IPS DF 6.9 (cell line): ENCODE measurements around the gene ZNF48.

ENCODE experiments used
- DNase-seq: peaks from one replicate; pipeline ENCODE4 v3.0.0-alpha.2; 2013; ENCODE audit warnings: low read depth, low spot score
- H3K27ac ChIP-seq: one replicate; pipeline ENCODE4 v1.5.1; 2013; ENCODE audit warnings: low read length, control low read depth
- H3K27me3 ChIP-seq: 2 replicates; pipeline ENCODE4 v1.6.1; 2013; ENCODE audit warnings: mild to moderate bottlenecking, low read length; ENCODE audit not compliant: control insufficient read depth, insufficient read depth
- H3K36me3 ChIP-seq: 2 replicates; pipeline ENCODE4 v1.6.1; 2013; ENCODE audit warnings: low read length; ENCODE audit not compliant: control insufficient read depth, insufficient read depth
- H3K4me1 ChIP-seq: 2 replicates; pipeline ENCODE4 v1.6.1; 2013; ENCODE audit warnings: low read length; ENCODE audit not compliant: control insufficient read depth, insufficient read depth
- H3K4me3 ChIP-seq: 2 replicates; pipeline ENCODE4 v1.5.1; 2013; ENCODE audit warnings: mild to moderate bottlenecking, low read length
- H3K9me3 ChIP-seq: 2 replicates; pipeline ENCODE4 v1.6.1; 2013; ENCODE audit warnings: low read length, inconsistent platforms; ENCODE audit not compliant: control insufficient read depth, insufficient read depth
- WGBS: extraction: QIAGEN DNeasy Blood & Tissue Kit; methylation state at CpG from one replicate; pipeline ENCODE4 v1.1.7; 2013; ENCODE audit warnings: mixed read lengths, missing lambda C conversion rate; ENCODE audit not compliant: insufficient read length, insufficient coverage; 5-methylcytosine and 5-hydroxymethylcytosine counted together

ZNF48 gene

DNA sequence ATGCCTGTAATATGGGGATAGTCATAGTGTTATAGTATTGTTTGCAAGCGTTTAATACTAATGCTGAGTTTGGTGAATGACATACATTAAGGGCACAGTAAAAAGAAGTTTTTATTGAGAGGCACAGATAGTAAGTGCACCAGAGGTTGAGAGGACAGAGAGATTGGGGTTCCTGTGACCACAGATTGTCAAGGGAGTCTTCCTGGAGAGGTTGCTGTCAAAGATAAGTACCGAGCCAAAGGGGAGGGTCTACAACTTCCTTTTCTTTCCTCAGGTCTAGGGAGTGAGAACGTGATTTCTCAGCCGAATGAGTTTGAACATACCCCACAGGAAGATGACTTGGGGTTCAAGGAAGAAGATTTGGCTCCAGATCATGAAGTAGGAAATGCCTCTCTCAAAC, 1.8 kb downstream of the ZNF48 start:
- no peak for DNase-seq
- Histone ChIP-seq H3K36me3 (peaks cover 17% of the 10 kb centered on the region), H3K27ac (no peak overlapping the region), H3K27me3 (no peaks in the 10 kb centered on the region), H3K9me3 (no peaks in the 10 kb centered on the region), H3K4me1 (no peaks in the 10 kb centered on the region), H3K4me3 (no peak overlapping the region)
- WGBS, result no CpG with 5 or more reads among the region's 4 CpGs

DNA sequence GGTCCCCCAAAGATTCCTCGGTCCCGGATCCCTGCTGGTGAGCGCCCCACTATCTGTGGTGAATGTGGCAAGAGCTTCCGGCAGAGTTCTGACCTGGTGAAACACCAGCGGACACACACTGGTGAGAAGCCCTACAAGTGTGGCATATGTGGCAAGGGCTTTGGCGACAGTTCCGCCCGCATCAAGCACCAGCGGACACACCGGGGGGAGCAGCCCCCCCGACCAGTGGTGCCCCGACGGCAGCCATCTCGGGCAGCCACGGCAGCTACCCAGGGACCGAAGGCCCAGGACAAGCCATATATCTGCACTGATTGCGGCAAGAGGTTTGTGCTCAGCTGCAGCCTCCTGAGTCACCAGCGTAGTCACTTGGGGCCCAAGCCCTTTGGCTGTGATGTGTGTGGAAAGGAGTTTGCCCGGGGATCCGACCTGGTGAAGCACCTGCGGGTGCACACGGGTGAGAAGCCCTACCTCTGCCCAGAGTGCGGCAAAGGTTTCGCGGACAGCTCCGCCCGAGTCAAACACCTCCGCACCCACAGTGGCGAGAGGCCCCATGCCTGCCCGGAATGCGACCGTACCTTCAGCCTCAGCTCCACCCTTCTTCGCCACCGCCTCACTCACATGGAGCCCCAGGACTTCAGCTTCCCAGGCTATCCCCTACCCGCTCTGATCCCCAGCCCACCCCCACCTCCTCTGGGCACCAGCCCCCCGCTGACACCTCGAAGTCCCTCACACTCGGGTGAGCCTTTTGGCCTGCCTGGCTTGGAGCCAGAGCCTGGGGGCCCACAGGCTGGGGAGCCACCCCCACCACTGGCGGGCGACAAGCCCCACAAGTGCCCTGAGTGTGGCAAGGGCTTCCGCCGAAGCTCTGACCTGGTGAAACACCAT, 2.8 kb downstream of the ZNF48 start:
- Histone ChIP-seq H3K27me3 (no peaks in the 10 kb centered on the region), H3K4me3 (no peak overlapping the region), H3K27ac (no peak overlapping the region), H3K9me3 (no peaks in the 10 kb centered on the region), H3K4me1 (no peaks in the 10 kb centered on the region), H3K36me3 (peaks cover 17% of the 10 kb centered on the region)
- DNase-seq, result no peak
- WGBS, result no CpG with 5 or more reads among the region's 42 CpGs

DNA sequence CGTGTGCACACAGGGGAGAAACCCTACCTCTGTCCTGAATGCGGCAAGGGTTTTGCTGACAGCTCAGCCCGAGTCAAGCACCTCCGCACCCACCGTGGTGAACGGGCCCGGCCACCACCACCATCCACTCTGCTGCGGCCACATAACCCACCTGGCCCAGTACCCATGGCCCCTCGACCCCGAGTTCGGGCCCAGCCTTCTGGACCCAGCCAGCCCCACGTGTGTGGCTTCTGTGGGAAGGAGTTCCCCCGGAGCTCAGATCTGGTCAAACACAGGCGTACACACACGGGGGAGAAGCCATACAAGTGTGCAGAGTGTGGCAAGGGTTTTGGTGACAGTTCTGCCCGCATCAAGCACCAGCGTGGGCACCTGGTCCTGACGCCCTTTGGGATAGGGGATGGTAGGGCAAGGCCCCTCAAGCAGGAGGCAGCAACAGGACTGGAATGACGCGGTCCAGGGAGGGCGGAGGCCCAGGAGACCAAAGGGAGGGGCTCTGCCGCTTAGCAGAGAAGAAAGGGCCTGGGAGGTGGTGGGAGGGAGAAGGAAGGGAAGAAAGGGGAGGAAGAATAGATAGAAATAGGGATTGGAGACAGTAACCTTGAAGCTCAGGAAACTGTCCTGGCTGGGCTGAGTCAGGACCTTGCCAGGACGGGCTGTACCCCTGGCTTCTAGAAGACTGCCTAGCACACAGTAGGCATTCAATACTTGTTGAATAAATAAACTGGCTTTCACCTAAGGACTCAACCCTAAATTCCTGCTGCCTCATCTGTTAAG, 3.6 kb downstream of the ZNF48 start:
- Histone ChIP-seq H3K4me3 (no peak overlapping the region), H3K27ac (no peak overlapping the region), H3K27me3 (no peaks in the 10 kb centered on the region), H3K36me3 (peaks cover 17% of the 10 kb centered on the region), H3K9me3 (no peaks in the 10 kb centered on the region), H3K4me1 (no peaks in the 10 kb centered on the region)
- WGBS, result no CpG with 5 or more reads among the region's 23 CpGs
- DNase-seq, result no peak

DNA sequence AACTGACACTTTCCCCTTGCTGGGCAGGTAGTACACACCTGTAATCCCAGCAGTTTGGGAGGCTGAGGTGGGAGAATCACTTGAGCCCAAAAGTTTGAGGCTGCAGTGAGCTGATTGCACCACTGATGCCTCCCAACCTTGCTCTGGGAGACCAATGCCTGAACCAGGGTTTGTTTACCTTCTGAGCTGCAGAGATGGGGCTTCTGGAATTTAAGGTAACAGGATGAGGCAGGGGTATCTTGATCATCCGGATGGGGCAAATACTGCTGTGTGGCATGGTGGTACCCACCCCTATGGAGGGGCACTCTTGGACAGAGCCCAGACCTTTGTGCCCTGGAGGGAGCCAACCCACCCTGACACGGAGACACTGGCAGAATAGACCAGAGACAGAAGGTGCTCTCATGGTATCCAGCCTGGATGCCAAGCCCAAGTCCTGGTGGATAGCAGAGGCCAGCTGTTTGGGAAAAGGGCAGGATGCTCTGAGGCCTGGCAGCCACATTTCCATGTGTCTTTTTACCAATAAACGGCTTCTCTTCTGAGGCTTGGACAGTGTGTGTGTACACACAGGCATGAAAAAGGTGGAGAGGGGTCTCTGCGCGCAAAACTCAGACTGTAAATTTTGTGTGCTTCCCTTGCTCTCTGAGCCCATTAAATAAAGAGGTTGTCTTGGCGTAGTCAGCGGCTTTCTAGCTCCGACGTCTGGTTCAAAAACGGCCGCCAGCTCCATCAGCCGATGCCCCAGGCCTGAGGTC, 4.4 kb downstream of the ZNF48 start:
- H3K27ac ChIP-seq, result no peak overlapping the region
- WGBS, result no CpG with 5 or more reads among the region's 12 CpGs
- peaks cover 17% of the 10 kb centered on the region for H3K36me3 ChIP-seq
- H3K9me3 ChIP-seq, result no peaks in the 10 kb centered on the region
- no peak for DNase-seq
- H3K4me1 ChIP-seq, result no peaks in the 10 kb centered on the region
- peak overlapping the region; percentile 33; the same call in 1 of the 2 replicates for H3K4me3 ChIP-seq
- no peaks in the 10 kb centered on the region for H3K27me3 ChIP-seq

DNA sequence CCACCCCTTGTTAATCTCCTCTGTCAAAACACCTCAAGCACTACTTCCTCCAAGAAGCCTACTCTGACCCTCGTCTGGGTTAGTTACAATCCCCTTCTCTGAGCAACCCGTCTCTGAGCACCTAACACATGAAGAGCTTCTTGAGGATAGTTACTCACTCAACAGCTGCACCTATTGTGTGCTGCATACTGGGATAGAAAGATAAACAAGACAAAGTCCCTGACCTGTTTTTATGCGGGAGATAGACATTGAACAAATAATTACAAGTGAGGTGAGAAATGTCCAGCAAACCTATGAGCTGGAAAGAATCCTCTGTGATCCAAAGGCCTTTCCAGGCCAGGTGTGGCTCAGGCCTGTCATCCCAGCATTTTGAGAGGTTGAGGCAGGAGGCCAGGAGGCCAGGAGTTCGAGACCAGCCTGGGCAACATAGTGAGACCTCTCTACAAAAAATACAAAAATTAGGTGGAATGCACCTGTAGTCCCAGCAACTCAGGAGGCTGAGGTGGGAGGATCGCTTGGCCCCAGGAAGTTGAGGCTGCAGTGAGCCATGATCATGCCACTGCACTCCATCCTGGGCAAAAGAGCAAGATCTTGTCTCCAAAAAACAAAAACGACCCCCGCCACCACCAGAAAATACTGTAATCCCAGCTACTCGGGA, 6.7 kb downstream of the ZNF48 start:
- no peak overlapping the region for H3K4me3 ChIP-seq
- no peaks in the 10 kb centered on the region for H3K27me3 ChIP-seq
- WGBS, result no CpG with 5 or more reads among the region's 8 CpGs
- H3K36me3 ChIP-seq, result peaks cover 17% of the 10 kb centered on the region
- no peaks in the 10 kb centered on the region for H3K4me1 ChIP-seq
- H3K27ac ChIP-seq, result no peak overlapping the region
- no peaks in the 10 kb centered on the region for H3K9me3 ChIP-seq
- no peak for DNase-seq

DNA sequence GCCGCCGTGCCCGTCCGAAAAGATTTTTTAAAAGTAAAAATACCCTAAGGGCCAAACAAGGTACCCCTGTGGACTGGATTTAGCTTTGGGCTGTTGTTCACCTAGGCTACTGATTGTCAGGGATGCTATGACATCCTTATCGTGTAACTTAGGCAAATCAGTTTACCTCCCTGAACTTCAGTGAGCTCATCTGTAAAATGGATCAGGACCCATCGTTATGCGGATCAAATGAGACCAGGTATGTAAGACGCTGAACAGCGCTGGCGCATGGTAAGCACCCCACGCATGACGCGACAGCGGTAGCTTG, 11.5 kb downstream of the ZNF48 start:
- Histone ChIP-seq H3K27me3 (no peaks in the 10 kb centered on the region), H3K36me3 (peaks cover 5% of the 10 kb centered on the region; the same call in 1 of the 2 replicates), H3K9me3 (no peaks in the 10 kb centered on the region), H3K4me1 (0 out of 2 replicates have a peak, but pooled peaks cover 5% of the 10 kb centered on the region), H3K27ac (no peak overlapping the region), H3K4me3 (peak overlapping the region; percentile 76; the same call in 1 of the 2 replicates)
- no peak for DNase-seq
- no CpG with 5 or more reads among the region's 14 CpGs for WGBS

DNA sequence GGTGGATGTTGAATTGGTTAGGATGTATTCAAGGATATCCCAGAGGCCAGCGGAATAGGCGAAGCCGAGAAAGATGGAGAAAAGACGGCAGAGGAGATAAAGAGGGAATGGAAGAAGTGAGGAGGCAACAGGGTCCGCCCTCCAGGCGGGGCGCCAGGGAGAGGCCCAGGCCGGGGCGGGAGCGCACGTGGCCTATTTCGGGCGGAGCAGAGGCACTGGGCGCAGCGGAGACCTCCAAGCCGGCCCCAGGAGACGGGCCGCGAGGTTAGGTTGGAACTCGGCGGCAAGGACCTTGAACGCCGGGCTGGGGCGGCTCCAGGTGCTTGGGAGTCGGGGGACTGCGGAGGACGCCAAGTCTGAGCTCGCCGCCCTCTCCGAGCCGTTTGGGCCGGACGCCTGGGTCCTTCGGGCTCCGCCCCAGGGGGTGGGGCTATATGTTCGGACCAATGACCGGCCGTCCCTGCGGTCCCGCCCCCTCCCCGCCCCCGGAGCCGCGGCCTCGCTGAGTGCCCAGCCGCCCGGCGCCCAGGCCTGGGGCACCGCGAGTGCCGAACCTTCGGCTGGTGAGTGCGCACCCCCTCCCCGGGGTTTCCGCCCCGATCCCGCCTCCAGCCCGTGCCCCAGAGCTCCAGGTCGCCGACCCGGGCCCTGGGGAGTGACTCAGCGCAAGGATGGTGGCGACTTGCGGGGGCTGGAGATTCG, 12.0 kb downstream of the ZNF48 start, which contains the start of gene ZNF771:
ZNF771 (plus strand) TSS at position 505 of the 702 bp plus-strand sequence. CDS start 448 bp downstream, outside the sequence.
- H3K4me1 ChIP-seq, result 0 out of 2 replicates have a peak, but pooled peaks cover 5% of the 10 kb centered on the region
- no peaks in the 10 kb centered on the region for H3K27me3 ChIP-seq
- H3K27ac ChIP-seq, result no peak within 1 kb of the TSS
- peak within 1 kb of the TSS; percentile 76 for H3K4me3 ChIP-seq
- H3K36me3 ChIP-seq, result peaks cover 7% of the 10 kb centered on the region; the same call in 1 of the 2 replicates
- no CpG with 5 or more reads among the region's 65 CpGs for WGBS
- no peak for DNase-seq
- no peaks in the 10 kb centered on the region for H3K9me3 ChIP-seq

DNA sequence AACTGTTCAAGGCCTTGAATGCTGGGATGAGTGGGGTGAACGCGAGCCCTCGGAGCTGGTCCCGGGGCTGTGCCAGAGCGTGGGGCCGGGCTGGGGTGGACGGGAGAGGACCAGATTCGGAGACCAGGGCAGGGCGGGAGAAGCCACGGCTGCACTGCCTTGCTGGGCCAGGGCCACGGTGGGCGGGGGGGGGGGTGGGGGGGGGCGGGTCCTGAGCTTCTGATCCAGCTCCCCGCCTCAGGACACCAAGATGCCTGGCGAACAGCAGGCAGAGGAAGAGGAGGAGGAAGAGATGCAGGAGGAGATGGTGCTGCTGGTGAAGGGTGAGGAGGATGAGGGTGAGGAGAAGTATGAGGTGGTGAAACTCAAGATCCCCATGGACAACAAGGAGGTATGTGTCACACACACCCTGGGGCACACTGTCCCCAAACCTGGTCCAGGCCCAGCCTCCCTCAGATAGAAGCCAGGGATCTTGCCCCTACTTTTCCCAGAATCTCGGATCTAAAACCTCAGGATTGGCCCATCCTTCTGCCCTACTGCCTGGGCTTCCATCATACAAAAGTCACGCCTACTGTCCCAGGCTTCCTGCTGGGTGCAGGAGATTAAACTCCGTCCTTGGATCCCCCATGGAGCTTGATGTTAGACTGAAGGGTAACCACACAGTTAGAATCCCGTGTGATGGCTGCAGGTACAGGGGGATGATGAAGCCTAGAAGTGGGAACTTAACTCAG, 12.7 kb downstream of the ZNF48 start:
- Histone ChIP-seq H3K9me3 (no peaks in the 10 kb centered on the region), H3K27ac (no peak overlapping the region), H3K36me3 (peaks cover 7% of the 10 kb centered on the region; the same call in 1 of the 2 replicates), H3K4me3 (peak overlapping the region; percentile 76), H3K27me3 (no peaks in the 10 kb centered on the region), H3K4me1 (0 out of 2 replicates have a peak, but pooled peaks cover 5% of the 10 kb centered on the region)
- no peak for DNase-seq
- WGBS, result no CpG with 5 or more reads among the region's 19 CpGs
